ENCODE data around the gene IL17REL.

GRCh38 chr22:50061141-50061823, 48.7 kb upstream of the IL17REL start:
- TF ChIP-seq TAF1 (IDR thresholded peaks at IDR 0.05; ENCODE audit: borderline replicate concordance, insufficient read depth, low read length) (no peak), POLR2AphosphoS5 (IDR thresholded peaks at IDR 0.05; ENCODE audit: low read depth, low read length) (no peak), REST (IDR thresholded peaks at IDR 0.05; ENCODE audit: insufficient read depth in 1 of 2, low read depth in 2 of 2, low read length in 2 of 2) (no peak), SIN3A (IDR thresholded peaks at IDR 0.05; ENCODE audit: borderline replicate concordance, insufficient read depth, low read length) (no peak), FOXP2 (optimal IDR thresholded peaks at IDR 0.05; ENCODE audit: borderline replicate concordance, extremely low read depth, extremely low read length, insufficient read depth) (no peak)

Data from PFSK-1 (cell line).